Mesenchymal stem cell (in vitro differentiated cells and primary cell): ENCODE data around the gene KIF25.
A peak's percentile ranks its signal among the peaks of the same experiment; 100 is the strongest.

Experiments
- DNase-seq: peaks from one replicate; pipeline ENCODE4 v3.0.0-alpha.2; 2013
- H2AFZ ChIP-seq: one replicate; pipeline ENCODE4 v1.6.1; 2013; ENCODE audit warnings: low read depth, mild to moderate bottlenecking, control low read depth, inconsistent platforms, low read length, moderate library complexity
- H2AK5ac ChIP-seq: 2 replicates; pipeline ENCODE4 v1.6.1; 2013; ENCODE audit warnings: low read length, moderate library complexity, mild to moderate bottlenecking, inconsistent platforms; ENCODE audit not compliant: severe bottlenecking
- H2BK120ac ChIP-seq: one replicate; pipeline ENCODE4 v1.6.1; 2013; ENCODE audit warnings: low read depth, mild to moderate bottlenecking, inconsistent platforms, low read length, moderate library complexity
- H2BK12ac ChIP-seq, 2 experiments: one replicate each; pipeline ENCODE4 v1.6.1; 2013; ENCODE audit warnings: inconsistent platforms in 2 of 2, low read length in 2 of 2, mild to moderate bottlenecking in 2 of 2, moderate library complexity in 2 of 2, control low read depth in 1 of 2
- H2BK15ac ChIP-seq: one replicate; pipeline ENCODE4 v1.6.1; 2013; ENCODE audit warnings: mild to moderate bottlenecking, low read depth, inconsistent platforms; ENCODE audit not compliant: poor library complexity, severe bottlenecking
- H2BK5ac ChIP-seq: 2 replicates; pipeline ENCODE4 v1.6.1; 2013; ENCODE audit warnings: low read depth, mild to moderate bottlenecking, low read length, control low read depth, inconsistent platforms; ENCODE audit not compliant: poor library complexity, severe bottlenecking
- H3K14ac ChIP-seq, 2 experiments: one replicate each; pipeline ENCODE4 v1.6.1; 2013; ENCODE audit warnings: inconsistent platforms in 2 of 2, low read length in 2 of 2, control low read depth in 1 of 2, mild to moderate bottlenecking in 1 of 2, moderate library complexity in 1 of 2
- H3K18ac ChIP-seq, 2 experiments: one replicate each; pipeline ENCODE4 v1.6.1; 2013; ENCODE audit warnings: inconsistent platforms in 2 of 2, low read length in 2 of 2, control low read depth in 1 of 2, low read depth in 1 of 2, mild to moderate bottlenecking in 1 of 2
- H3K23ac ChIP-seq, 2 experiments: one replicate each; pipeline ENCODE4 v1.6.1; 2013; ENCODE audit warnings: inconsistent platforms in 2 of 2, low read length in 2 of 2, mild to moderate bottlenecking in 2 of 2, moderate library complexity in 2 of 2, control low read depth in 1 of 2
- H3K27ac ChIP-seq: 2 replicates; pipeline ENCODE4 v1.5.1; 2013; ENCODE audit warnings: mild to moderate bottlenecking, moderate library complexity, low read length, control low read depth, inconsistent platforms; ENCODE audit not compliant: poor library complexity, severe bottlenecking
- H3K27me3 ChIP-seq, 2 experiments: 2 replicates each; pipeline versions ENCODE4 v1.6.1 to v1.7.0; 2013; ENCODE audit warnings: low read length in 2 of 2, mild to moderate bottlenecking in 2 of 2, moderate library complexity in 2 of 2, control low read depth in 1 of 2, inconsistent platforms in 1 of 2; ENCODE audit not compliant: control insufficient read depth in 1 of 2, insufficient read depth in 1 of 2
- H3K36me3 ChIP-seq, 2 experiments: 2 replicates each; pipeline versions ENCODE4 v1.6.1 to v1.7.0; 2013; ENCODE audit warnings: low read length in 2 of 2, control low read depth in 1 of 2, inconsistent platforms in 1 of 2, low read depth in 1 of 2, mild to moderate bottlenecking in 1 of 2; ENCODE audit not compliant: insufficient read depth in 2 of 2, control insufficient read depth in 1 of 2
- H3K4ac ChIP-seq, 2 experiments: one replicate each; pipeline ENCODE4 v1.6.1; 2013; ENCODE audit warnings: inconsistent platforms in 2 of 2, low read length in 2 of 2, mild to moderate bottlenecking in 2 of 2, moderate library complexity in 2 of 2, control low read depth in 1 of 2, low read depth in 1 of 2
- H3K4me1 ChIP-seq: 2 replicates; pipeline ENCODE4 v1.6.1; 2013; ENCODE audit warnings: low read depth, low read length, control low read depth; ENCODE audit not compliant: control insufficient read depth, insufficient read depth
- H3K4me2 ChIP-seq: 2 replicates; pipeline ENCODE4 v1.6.1; 2013; ENCODE audit warnings: low read length, mild to moderate bottlenecking, inconsistent platforms; ENCODE audit not compliant: poor library complexity, severe bottlenecking
- H3K4me3 ChIP-seq, 2 experiments: 2 replicates each; pipeline versions ENCODE4 v1.5.1 to v1.7.0; 2013; ENCODE audit warnings: low read length in 2 of 2, mild to moderate bottlenecking in 2 of 2, control low read depth in 1 of 2, low read depth in 1 of 2; ENCODE audit not compliant: insufficient read depth in 1 of 2
- H3K79me1 ChIP-seq: replicated peaks from 2 replicates; pipeline ENCODE4 v1.6.1; 2013; ENCODE audit warnings: mild to moderate bottlenecking, control low read depth, low read length, inconsistent platforms; ENCODE audit not compliant: poor library complexity, severe bottlenecking
- H3K9ac ChIP-seq: 2 replicates; pipeline ENCODE4 v1.7.0; 2013; ENCODE audit warnings: mild to moderate bottlenecking, low read length, moderate library complexity
- H3K9me3 ChIP-seq: 2 replicates; pipeline ENCODE4 v1.7.0; 2013; ENCODE audit warnings: mild to moderate bottlenecking, low read length; ENCODE audit not compliant: control insufficient read depth
- H4K8ac ChIP-seq: one replicate; pipeline ENCODE4 v1.6.1; 2013; ENCODE audit warnings: inconsistent platforms, mild to moderate bottlenecking, low read length, moderate library complexity
- H4K91ac ChIP-seq: one replicate; pipeline ENCODE4 v1.6.1; 2013; ENCODE audit warnings: mild to moderate bottlenecking, low read length, inconsistent platforms
- WGBS: methylation state at CpG from one replicate; pipeline ENCODE4 v1.1.7; 2013; ENCODE audit warnings: mixed read lengths; 5-methylcytosine and 5-hydroxymethylcytosine counted together

KIF25 gene

GRCh38 chr6:168091381-168092264, 94.2 kb downstream of the KIF25 start:
- Histone ChIP-seq H2BK5ac (no peak overlapping the region), H2BK12ac (no peak overlapping the region), H3K4me3 (no peak overlapping the region), H3K9me3 (peaks cover 4% of the 10 kb centered on the region), H3K27me3 (peaks cover 0 to 23% of the 10 kb centered on the region in 2 experiments), H3K23ac (no peak overlapping the region), H3K9ac (no peak overlapping the region), H3K4ac (no peak overlapping the region), H3K4me1 (peaks cover 28% of the 10 kb centered on the region), H3K79me1 (no peaks in the 10 kb centered on the region), H2BK120ac (no peak overlapping the region), H3K4me2 (no peak overlapping the region), H2AK5ac (no peak overlapping the region), H3K27ac (no peak overlapping the region), H3K36me3 (no peaks in the 10 kb centered on the region), H2AFZ (no peak overlapping the region), H4K8ac (no peak overlapping the region), H3K18ac (no peak overlapping the region), H3K14ac (no peak overlapping the region), H4K91ac (peak overlapping the region; percentile 13), H2BK15ac (no peak overlapping the region)
- 92% methylated on average over 28 of the region's 28 CpGs for WGBS
- no peak for DNase-seq

DNA sequence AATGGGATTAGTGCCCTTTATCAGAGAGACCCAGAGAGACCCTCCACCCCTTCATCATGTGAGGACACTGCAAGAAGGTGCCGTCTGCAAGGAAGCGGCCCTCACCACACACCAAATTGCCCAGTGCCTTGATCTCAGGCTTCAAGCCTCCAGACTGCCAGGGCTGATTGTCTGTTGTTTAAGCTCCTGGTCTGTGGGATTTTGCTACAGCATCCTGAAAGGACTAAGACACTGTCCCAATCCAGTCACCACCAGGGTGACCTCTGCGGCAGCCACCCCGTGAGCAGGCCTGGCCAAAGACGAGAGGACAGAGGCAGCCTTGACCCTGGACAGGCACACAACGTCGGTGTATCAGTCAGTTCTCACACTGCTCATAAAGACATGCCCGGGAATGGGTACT, 95.1 kb downstream of the KIF25 start:
- Histone ChIP-seq H4K91ac (no peak overlapping the region), H3K27ac (no peak overlapping the region), H2BK5ac (no peak overlapping the region), H2BK12ac (no peak overlapping the region), H3K79me1 (no peaks in the 10 kb centered on the region), H3K4me3 (no peak overlapping the region), H3K4me2 (no peak overlapping the region), H3K9ac (no peak overlapping the region), H3K27me3 (peaks cover 0 to 24% of the 10 kb centered on the region in 2 experiments), H3K4me1 (peaks cover 20% of the 10 kb centered on the region), H2BK120ac (no peak overlapping the region), H2AFZ (no peak overlapping the region), H3K23ac (no peak overlapping the region), H2AK5ac (no peak overlapping the region), H3K18ac (no peak overlapping the region), H3K36me3 (no peaks in the 10 kb centered on the region), H2BK15ac (no peak overlapping the region), H4K8ac (peak overlapping the region; percentile 2), H3K9me3 (peaks cover 4% of the 10 kb centered on the region), H3K14ac (no peak overlapping the region), H3K4ac (no peak overlapping the region)
- no peak for DNase-seq
- WGBS = 81% methylated on average over 8 of the region's 8 CpGs

DNA sequence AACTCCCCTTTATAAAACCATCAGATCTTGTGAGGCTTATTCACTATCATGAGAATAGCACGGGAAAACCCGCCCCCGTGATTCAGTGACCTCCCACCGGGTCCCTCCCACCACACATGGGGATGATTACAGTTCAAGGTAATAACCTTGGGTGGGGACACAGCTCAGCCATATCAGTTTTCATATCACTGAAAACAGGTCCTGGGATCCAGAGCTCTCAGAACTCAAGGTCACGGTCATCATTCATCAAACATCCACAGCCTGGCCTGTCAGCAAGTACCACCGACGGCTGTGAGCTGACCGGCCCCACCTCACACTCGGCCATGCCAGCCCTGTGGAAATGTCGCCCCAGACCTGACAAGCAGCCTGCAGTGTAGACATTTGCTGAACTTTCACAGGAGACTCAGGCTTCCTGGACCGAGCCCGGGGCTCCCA, 95.6 kb downstream of the KIF25 start:
- Histone ChIP-seq H4K91ac (no peak overlapping the region), H3K18ac (no peak overlapping the region), H3K36me3 (no peaks in the 10 kb centered on the region), H2BK15ac (no peak overlapping the region), H3K4ac (no peak overlapping the region), H3K27me3 (peaks cover 0 to 21% of the 10 kb centered on the region in 2 experiments), H2BK5ac (no peak overlapping the region), H3K9me3 (peaks cover 4% of the 10 kb centered on the region), H3K9ac (no peak overlapping the region), H2BK12ac (no peak overlapping the region), H2AK5ac (no peak overlapping the region), H3K4me1 (peaks cover 14% of the 10 kb centered on the region), H4K8ac (no peak overlapping the region), H2BK120ac (no peak overlapping the region), H2AFZ (no peak overlapping the region), H3K14ac (no peak overlapping the region), H3K4me3 (no peak overlapping the region), H3K27ac (no peak overlapping the region), H3K79me1 (no peaks in the 10 kb centered on the region), H3K4me2 (no peak overlapping the region), H3K23ac (no peak overlapping the region)
- no peak for DNase-seq
- WGBS = 89% methylated on average over 12 of the region's 12 CpGs

GRCh38 chr6:168093634-168094033, 96.2 kb downstream of the KIF25 start:
- Histone ChIP-seq H3K4me1 (peaks cover 12% of the 10 kb centered on the region), H3K23ac (no peak overlapping the region), H2BK120ac (no peak overlapping the region), H3K9ac (no peak overlapping the region), H2AFZ (no peak overlapping the region), H3K36me3 (no peaks in the 10 kb centered on the region), H2BK15ac (no peak overlapping the region), H4K8ac (no peak overlapping the region), H4K91ac (no peak overlapping the region), H3K4ac (no peak overlapping the region), H3K18ac (no peak overlapping the region), H3K14ac (no peak overlapping the region), H3K79me1 (no peaks in the 10 kb centered on the region), H3K4me3 (no peak overlapping the region), H3K9me3 (peaks cover 4% of the 10 kb centered on the region), H3K27me3 (peaks cover 0 to 25% of the 10 kb centered on the region in 2 experiments), H3K4me2 (no peak overlapping the region), H2BK5ac (no peak overlapping the region), H2AK5ac (no peak overlapping the region), H3K27ac (no peak overlapping the region), H2BK12ac (no peak overlapping the region)
- DNase-seq = no peak
- WGBS = 89% methylated on average over 9 of the region's 11 CpGs
